ENCODE results near the gene GP1BB.

Gene GP1BB

DNA sequence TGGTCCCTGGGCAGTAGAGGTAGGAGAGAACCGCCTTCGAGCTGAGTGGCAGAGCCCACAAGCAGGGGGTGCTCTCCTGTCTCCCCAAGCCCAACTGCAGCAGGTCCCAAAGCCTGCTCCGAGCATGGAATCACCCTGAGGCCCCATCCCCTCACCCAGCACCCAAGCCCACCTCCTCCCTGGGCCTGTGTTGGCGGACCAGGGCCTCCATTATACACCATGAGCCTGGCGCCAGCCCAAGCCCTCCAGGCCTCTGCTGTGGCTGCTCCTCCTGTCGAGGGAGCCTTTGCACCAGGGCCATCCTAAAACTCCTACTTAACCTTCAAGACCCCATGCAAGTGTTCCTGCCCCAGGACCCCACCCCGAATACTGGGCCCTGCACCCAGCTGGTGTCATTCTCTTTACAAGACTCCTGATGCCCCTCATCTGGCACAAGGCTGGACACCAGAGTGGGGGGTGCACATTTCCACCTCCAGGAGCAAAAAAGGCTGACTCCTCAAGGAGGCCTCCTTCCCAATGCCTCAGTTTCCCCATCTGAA, 16.6 kb downstream of the GP1BB start:
- DNase-seq (ENCODE audit: low read depth in 1 of 2, low spot score in 1 of 2): no peak

DNA sequence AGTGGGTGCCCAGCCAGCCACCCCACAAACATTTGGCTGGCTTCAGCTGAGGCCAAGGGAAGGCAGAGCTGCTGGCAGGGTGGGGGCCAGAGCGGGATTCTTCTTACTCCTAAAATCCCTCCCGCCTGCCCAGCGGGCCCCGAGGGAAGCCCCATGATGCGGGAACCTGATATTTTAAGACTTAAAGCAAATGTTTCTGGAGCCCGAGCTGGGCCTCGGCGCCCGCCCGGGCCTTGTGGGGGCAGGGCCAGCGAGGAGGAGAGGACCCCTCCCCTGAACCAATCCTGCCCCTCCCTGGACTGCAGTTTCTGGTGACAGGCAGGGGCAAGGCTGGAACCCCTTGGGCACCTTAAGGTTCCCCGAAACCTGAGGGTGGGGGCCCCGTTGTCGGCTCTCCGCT, 17.2 kb downstream of the GP1BB start:
- no peak for DNase-seq (ENCODE audit: low read depth in 1 of 2, low spot score in 1 of 2)

DNA sequence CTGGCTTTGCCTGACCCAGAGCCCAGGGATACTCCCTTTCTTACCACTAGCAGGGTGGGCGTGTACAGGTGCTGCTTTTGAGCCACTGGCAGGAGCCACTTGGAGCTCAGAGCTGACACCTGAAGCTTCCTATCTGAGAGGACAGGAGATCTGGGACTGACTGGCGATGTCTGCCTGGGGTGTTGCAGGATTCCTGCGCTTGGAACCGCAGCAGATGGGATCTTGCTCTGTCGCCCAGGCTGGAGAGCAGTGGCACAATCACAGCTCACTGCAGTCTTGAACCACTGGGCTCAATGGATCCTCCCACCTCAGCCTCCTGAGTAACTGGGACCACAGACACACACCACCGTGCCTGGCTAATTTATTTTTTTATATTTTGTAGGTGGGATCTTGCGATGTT, 17.7 kb downstream of the GP1BB start:
- DNase-seq (ENCODE audit: low read depth in 1 of 2, low spot score in 1 of 2): no peak

DNA sequence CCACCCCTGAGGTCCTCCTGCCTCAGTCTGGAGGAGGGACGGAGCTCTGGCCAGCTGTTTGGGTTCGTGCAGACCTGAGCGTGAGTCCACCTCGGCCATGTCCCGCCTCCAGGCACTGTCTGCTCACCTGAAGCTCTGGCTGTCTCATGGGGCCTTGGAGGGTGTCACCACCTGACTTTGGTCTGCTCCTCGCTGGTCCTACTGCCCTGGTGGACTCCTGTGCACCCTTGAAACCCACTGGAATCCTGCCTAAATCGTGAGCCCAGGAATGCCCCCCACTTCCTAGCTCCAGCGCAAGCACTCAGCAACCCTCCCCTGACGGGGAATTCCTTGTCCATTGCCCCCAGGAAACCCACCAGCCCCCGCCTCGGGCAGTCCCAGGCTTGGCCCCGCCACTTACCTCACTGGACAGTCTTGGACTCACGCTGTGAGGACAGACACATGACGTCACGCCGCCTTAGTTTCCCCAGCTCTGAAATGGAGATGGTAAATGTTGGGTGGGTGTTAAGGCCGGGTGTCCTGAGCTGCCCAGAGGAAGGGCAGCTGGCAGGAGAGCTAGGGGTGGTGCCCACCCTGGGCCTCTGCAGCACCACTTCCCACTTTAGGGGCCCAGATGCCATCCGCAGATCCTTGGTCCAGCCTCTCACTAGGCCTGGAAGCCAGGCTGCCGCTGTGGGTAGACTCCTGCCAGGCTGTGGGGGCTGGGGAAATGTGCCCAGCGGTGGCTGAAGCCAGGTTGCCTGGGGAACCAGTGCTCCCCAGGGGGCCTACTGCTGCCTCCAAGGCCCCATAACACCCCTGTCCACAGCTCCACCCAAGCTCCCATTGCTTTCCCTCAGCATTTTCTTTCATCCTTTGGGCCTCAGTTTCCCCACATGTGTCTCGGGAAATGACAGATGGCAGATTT, 19.1 kb downstream of the GP1BB start:
- no peak for DNase-seq (ENCODE audit: low read depth in 1 of 2, low spot score in 1 of 2)

DNA sequence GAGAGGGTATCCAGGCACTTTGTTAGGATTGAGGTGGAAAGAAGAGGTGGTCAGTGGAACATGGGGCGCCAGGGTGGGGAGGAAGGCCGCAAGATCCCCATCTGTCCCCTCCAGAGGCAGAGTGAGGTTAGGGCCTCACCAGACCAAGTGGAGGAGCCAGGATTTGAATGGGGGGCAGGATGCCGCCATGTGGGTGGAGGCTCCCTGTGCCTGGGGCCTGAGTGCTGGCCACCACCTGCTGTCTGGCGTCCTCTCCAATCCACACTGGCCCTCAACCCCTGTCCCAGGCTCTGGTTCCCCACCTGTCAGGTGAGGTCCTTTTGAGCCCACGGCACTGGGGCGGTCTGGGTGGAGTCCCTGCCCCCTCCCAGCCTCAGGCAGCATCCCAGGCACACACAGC, 19.7 kb downstream of the GP1BB start:
- no peak for DNase-seq (ENCODE audit: low read depth in 1 of 2, low spot score in 1 of 2)

DNA sequence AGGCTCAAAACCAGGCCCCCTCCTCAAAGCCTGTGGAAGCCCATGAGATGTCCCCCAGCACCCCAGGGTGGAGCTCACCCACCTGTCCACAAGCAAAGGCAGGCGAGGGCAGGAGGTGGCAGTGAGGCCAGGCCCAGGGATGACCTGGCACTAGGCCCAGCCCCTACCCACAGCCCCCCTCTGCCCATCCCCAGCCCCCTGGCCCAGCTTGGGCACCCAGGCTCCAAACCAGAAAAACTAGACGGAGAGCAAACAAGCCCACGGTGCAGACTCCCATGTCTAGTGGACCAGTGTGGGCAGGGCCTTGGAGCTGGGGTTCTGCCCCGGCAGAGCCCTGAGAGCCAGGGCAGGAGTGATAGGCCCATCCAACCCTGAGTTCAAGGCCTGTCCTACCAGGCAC, 20.3 kb downstream of the GP1BB start:
- no peak for DNase-seq (ENCODE audit: low read depth in 1 of 2, low spot score in 1 of 2)

DNA sequence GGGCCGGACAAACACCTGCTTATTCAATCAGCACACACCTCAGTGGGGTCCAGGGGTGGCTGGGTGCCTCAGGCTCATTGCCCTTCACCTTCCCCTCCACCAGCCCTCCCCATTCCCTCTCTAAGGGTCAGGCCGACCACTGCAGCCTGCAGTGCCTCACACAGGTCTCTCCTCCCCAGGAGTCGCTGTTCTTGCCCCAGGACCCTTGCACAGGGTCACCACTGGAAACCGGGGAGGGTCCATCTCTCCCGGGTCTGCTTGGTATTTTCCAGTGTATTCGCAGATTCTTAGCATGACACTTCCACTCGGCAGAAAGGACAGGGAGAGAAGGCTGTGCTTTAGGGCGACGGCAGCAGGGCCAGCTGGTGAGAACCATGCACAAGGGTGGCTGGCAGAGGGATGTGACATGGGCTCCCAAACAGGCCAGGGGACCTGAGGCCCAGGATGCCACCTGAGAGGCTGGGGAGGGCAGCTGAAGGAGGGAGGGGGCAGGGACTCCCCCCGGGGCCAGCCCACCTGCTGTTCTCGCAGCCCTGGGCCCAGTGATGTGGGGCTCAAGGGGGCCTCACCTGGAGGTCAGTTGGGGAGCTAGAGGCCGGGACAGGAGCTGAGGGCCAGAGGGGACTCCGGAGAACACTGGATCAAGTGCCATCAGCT, 21.1 kb downstream of the GP1BB start:
- no peak for DNase-seq (ENCODE audit: low read depth in 1 of 2, low spot score in 1 of 2)

DNA sequence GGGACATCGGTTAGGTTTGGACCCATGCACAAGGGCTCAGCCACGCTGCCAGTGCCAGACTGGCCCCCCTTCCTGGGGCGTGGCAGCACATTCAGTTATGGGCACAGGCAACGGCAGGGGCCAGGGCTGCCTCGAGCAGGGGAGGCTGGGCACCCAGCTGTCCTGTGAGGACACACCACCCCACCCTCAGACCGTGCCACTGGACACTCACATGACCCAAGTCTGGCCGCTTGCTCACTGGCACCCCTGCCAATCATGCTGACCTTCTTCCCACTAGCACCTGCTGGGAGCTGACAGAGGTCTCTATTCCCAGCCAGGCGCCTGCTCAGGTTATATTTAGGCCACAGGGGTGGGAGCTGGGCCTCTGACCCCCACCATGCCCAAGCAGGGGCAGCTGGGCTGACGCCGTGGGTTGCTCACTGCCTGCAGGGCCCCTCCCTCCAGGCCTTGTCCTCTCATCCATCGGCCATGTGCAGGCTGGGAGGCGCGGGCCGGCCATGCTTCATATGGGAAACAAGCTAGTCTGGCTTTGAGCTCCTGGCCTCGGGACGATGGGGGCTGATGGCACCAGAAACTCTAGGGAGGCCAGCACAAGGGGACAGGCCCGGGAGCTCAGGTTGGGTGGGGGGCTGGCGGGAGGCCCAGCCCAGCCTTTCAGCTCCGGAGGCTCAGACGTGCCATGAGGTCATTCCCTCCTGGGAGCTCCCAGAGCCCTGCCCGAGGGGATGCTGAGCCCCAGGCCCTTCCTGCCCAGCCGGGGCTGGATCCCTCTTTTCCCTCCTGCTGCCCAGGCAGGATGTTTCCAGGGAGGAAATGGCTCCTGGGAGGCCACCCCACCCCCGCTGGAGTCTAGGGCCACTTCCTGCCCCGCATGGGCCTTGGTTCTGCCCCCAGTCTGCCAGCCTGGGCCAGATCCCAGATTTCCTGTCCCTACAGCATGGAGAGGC, 22.1 kb downstream of the GP1BB start:
- DNase-seq (ENCODE audit: low read depth in 1 of 2, low spot score in 1 of 2): no peak

DNA sequence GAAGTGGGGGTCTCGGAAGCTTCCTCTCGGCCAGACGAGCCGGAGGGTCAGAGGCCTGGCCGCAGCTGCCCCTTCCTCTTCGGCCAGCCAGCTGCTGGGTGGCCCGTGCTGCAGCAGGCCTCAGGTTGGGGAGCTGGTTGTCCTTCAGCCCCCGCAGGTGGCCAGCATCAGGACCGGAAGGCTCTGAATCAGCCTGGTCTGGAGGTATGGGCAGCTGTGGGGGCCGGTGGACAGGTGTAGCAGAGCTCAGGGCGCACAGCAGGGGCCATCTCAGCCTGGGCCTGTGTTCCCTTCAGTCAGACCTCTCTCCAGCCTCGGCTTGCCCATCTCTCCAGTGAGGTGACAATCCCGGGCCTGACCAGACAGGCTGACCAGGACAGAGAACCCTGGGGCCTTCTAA, 23.4 kb downstream of the GP1BB start:
- no peak for DNase-seq (ENCODE audit: low read depth in 1 of 2, low spot score in 1 of 2)

DNA sequence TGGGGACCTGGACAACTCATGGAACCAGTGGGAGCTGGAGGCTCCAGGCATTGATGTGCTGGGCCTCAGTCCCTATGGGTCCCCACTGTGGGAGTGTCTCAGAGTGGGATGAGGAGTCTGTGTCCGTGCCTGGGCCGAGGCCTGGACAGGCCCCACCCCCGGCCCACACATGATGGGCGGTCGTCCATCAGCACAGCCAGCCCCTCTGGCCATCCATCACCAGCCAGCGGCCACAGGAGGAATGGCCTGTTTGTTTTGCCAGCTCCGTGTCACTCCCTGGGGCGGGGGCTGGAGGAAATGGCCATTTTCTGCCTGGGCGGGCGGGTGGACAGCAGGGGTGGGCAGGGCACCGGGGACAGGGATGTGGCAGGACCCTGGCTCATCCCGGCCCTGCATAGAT, 24.2 kb downstream of the GP1BB start:
- DNase-seq (ENCODE audit: low read depth in 1 of 2, low spot score in 1 of 2): no peak

DNA sequence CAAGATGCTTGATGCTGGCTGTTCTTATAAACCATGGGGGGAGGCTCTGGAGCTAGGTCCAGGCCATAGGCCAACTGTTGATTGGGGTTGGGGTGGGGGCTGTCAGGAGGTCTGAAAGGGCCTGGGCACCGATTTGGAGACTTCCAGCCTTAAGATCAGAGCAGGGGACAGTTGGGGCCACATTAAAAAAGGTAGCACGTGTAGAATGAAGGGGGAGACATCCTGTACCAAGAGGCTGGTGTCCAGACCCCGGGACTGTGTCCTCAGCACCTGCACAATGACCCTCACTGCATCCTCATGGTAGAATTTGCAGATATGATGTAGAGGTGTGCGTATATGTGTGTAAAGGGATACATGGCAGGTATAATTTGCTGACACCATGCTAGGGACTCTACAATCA, 24.8 kb downstream of the GP1BB start:
- no peak for DNase-seq (ENCODE audit: low read depth in 1 of 2, low spot score in 1 of 2)

DNA sequence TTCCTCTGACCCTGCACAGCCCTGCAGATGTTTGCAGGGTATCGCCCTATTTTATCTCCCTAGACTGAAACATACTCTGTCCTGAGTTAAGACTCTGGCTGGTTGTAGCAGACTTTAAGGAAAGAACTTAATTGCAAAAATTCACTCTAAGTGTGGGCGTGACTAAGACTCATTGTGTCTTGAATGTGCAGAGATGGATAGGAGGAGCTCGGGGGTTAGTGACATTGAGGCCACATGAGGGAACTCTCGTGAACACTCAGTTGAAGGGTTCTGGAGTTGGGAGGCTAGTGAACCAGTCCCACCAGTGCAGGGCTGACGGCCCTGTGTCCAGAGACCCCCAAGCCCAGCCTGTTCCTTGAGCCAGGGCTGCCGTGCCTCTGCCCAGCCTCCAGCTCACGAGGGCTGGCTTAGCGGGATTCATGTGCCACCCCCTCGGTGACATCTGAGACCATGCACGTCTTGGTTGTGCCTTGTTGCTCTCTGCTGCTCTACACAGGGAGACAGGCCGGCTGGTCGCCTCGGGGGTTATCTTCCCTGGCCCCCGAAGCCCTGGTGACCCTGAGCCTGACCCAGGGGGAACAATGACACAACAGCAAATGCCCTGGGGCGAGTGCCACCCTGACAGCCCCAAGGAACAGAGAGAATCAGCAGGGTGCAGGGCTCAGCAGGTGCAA, 25.8 kb downstream of the GP1BB start:
- DNase-seq (ENCODE audit: low read depth in 1 of 2, low spot score in 1 of 2): no peak

DNA sequence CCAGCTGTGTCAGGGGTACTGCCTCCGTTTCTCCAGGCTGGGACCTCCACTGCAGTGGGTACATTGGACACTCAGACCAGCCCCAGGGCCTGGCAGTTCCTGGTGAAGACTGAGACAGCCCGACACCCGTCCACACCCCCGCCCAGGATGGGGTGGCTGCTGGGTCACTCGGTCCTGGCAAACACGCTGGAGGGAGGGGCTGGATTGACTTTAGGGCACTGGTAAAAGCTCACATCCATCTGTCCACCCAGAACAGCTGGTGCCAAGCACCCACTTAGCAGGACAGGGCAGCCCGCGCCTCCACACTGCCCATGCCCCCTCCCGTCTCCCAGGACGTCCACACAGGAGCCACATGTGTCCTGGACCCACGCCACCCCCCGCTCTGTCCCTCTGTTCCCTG, 26.5 kb downstream of the GP1BB start:
- no peak for DNase-seq (ENCODE audit: low read depth in 1 of 2, low spot score in 1 of 2)

DNA sequence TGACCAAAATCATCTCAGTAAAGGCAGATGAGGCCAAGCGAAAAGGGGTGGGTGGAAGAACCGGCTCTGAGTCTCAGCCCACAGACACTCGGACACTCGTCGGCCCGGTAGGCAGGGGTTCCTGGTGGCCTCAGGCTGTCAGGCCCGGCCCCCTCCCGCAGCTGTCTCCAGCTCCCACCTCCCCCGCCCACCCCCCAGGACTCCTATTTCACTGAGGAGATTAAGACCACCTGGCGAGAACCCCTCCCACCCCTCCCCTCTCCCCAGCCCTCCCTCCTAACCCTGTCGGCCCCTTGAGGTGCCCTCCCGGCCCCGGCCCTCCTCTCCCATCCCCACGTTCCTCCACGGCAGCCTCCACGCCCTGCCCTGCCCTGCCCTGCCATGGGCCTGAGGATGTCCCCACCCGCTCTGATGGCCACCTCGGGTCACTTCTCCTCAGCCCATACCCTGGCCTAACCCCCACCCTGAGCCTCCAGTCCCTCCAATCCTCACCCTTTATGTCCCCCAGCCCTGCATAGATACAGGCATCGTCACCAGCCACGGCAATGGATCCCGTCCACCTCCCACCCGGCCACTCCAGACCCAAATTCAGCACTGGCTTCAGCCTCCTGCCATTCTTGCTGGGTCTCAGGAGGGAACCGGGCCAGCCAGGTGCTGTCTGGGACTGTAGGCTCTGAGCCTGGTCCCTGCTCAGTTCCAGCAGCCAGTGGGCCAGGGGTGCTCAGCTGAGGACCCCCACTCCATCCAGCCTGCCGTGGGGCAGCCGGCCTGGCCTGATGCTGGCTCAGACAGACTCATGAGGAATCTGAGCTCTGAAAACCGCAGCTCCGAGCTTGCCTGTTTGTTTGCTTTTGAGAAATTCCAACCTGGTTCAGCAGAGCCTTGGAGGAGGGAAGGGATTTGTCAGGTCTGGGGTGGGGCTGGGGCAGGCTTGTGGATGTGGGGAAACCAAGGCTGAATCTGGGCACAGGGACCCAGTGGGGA, 27.5 kb downstream of the GP1BB start:
- DNase-seq (ENCODE audit: low read depth in 1 of 2, low spot score in 1 of 2): no peak

DNA sequence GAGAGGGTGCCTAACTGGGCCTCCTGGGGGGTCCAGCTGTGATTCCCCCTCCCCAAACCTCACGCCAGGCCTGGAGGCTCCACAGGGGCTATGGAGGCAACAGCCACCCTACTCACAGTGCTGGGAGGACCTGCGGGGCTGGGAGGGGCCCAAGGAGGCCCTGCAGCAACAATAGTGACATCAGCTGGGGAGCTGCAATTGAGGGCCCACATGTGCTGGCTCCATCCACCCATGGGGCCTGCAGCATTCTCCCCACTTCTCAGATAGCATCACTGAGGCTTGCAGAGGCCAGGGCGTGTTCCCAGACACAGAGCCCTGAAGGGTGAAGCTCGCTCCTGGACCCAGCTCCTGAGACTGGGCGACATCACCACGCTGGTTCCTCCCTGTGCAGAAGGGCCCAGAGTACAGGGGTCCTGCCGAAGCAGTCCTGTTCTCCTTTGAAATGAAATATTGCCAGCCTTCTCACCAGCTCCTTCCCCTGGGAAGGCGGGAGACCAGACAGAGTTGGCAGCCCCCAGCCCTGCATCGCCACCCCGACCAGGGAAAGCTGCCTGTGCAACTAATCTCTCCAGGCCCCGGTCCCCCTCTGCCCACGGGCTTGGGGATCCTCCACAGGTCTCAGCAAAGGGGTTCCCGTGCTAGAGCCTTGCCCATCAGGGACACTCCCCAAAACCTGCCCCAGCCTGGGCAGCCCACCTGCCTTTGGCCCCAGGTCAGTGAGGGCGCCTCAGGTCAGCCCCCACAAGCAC, 28.3 kb downstream of the GP1BB start:
- no peak for DNase-seq (ENCODE audit: low read depth in 1 of 2, low spot score in 1 of 2)

DNA sequence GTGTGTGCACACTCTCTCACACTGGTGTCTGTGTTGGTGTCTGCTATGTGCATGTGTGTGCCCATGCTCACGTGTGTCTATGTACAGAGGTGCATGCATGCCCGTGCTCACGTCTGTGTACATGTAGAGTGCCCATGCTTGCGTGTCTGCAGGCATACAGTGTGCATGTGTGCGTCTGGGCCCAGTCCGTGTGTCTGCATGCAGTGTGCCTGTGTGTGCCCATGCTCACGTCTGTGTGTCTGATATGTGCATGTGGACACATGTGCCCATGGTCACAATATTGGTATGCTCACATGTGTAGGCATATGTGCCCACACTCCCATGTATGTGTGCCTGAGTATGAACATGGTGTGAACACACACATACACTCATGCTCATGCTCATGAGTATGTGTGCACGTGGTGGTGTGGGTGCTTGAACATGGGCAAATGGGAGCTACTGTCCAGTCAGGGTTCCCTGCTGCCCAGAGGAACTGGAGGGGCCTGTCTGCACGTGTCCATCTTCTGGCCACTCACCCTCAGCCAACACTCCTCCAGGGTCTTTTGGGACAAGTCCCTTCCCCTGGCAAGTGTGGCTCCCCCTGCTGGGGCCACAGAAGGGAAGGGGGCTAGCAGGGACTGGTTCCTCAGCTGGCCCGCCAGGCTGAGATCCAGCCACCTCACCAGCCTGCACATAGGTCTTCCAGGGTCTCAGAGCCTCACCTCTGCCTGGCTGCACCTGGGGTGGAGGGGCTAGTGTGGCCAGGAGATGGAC, 29.9 kb downstream of the GP1BB start:
- no peak for DNase-seq (ENCODE audit: low read depth in 1 of 2, low spot score in 1 of 2)

DNA sequence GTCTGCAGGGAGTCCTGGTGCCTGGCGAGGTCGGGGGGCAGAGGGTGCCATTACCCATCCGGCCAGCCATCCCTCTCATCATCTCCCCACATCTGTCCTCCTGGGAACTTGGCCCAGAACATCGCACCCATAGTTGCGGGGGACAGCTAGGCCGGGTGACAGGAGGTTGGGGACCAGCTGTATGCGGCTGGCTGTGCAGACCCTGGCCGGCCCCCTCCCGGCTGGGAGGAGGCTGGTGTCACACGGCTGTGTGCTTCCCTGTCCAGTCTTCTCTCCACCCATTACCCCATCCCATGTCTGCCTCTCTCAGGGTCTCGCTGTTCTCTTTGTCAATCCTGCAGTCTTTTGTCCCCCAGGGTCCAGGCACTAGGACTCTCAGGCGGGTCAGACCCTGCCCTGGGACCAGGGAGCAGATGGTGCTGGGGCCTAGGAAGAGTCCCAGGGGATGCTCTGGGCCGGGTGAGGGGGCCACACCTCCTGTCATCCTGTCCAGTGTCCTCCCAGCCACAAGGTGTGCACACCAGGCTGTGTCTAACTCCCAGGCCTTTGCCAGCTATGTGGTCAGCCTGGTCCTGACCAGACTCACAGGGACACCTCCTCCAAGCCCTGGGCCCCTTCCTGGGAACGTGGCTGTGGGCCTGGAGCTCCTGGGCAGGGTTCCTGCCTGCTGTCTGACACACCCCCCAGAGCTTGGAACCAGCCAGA, 30.8 kb downstream of the GP1BB start:
- no peak for DNase-seq (ENCODE audit: low read depth in 1 of 2, low spot score in 1 of 2)

Measured in stimulated activated CD4-positive, alpha-beta T cell treated with anti-CD3 and anti-CD28 coated beads, Interleukin-15, amount 100 ng/mL, for 1 hour (primary cell).